GM23248 (cell line): Measurements from ENCODE around the gene CORO2B.

Experiments used
- EZH2 ChIP-seq: fragments of 200-600 bp; sonication (generic); IDR thresholded peaks from 2 replicates; pipeline ENCODE4 v1.6.1; 2018; ENCODE audit warnings: antibody characterized with exemption, mild to moderate bottlenecking; ENCODE audit not compliant: insufficient read depth, poor library complexity, severe bottlenecking
- EZH2phosphoT487 ChIP-seq: fragments of 200-600 bp; sonication (generic); IDR thresholded peaks from 2 replicates; pipeline ENCODE4 v1.6.1; 2018; ENCODE audit warnings: antibody characterized with exemption, moderate library complexity, mild to moderate bottlenecking, low read depth; ENCODE audit not compliant: insufficient read depth

- TF ChIP-seq EZH2 (no peak), EZH2phosphoT487 (no peak)
Measured at GRCh38 chr15:68556139-68556990, 22.4 kb upstream of the CORO2B start.
